Measurements from ENCODE around the gene APOA1. TPM values are rescaled to one million over a fixed set of nuclear protein-coding genes. Genes with fewer than 3 reads are reported as not detected.

Gene APOA1
- total and polyA plus RNA-seq, 2 donors: 2.3 to 12.3 TPM

Other genes with a start within 250 kb of the APOA1 start
- gene BUD13, start 64.6 kb downstream of the APOA1 start, total RNA-seq: 36.9 TPM
- 18.1 TPM for gene BUD13, start 64.6 kb downstream of the APOA1 start, polyA plus RNA-seq
- gene ZPR1, start 49.6 kb downstream of the APOA1 start, total RNA-seq: 37.2 TPM
- gene ZPR1, start 49.6 kb downstream of the APOA1 start, polyA plus RNA-seq: 21.3 TPM
- gene APOA5, start 45.7 kb downstream of the APOA1 start, total RNA-seq: 0.05 TPM
- 0.07 TPM for gene APOA5, start 45.7 kb downstream of the APOA1 start, polyA plus RNA-seq
- gene APOA4, start 14.3 kb downstream of the APOA1 start, total RNA-seq: 1.7 TPM
- gene APOA4, start 14.3 kb downstream of the APOA1 start, polyA plus RNA-seq: 3.2 TPM
- gene APOC3, start 7.7 kb downstream of the APOA1 start, total RNA-seq: 1.1 TPM
- gene APOC3, start 7.7 kb downstream of the APOA1 start, polyA plus RNA-seq: 9.8 TPM